Measurements from ENCODE around the gene SLC25A20.
"Not testable (repeated sequence)": the region's sequence is repeated elsewhere in the genome, so short reads cannot be mapped to it uniquely, and the experiment has no call there.

Gene SLC25A20

GRCh38 chr3:48845170-48845569 lies 53.5 kb downstream of the SLC25A20 start:
- DNase-seq = no peak

- no peak for DNase-seq
These were observed 61.5 kb downstream of the SLC25A20 start for GRCh38 chr3:48837163-48837562.

GRCh38 chr3:48835650-48836366 lies 62.9 kb downstream of the SLC25A20 start:
- no peak for DNase-seq

GRCh38 chr3:48832684-48833083 lies 66.0 kb downstream of the SLC25A20 start:
- DNase-seq = no peak

- DNase-seq = no peak
These were observed 68.0 kb downstream of the SLC25A20 start for GRCh38 chr3:48830715-48831114.

GRCh38 chr3:48829525-48829924 lies 69.2 kb downstream of the SLC25A20 start:
- DNase-seq = not testable (repeated sequence)

- DNase-seq = not testable (repeated sequence)
These were observed 70.8 kb downstream of the SLC25A20 start for GRCh38 chr3:48827874-48828273.

GRCh38 chr3:48826451-48826850 lies 72.2 kb downstream of the SLC25A20 start:
- peak; percentile 12 for DNase-seq

GRCh38 chr3:48820612-48821324 lies 77.9 kb downstream of the SLC25A20 start:
- DNase-seq = no peak

GRCh38 chr3:48819234-48820221 lies 79.2 kb downstream of the SLC25A20 start:
- DNase-seq = no peak

GRCh38 chr3:48811524-48811923 lies 87.2 kb downstream of the SLC25A20 start:
- DNase-seq = no peak

All from hematopoietic multipotent progenitor cell treated with erythropoietin and hydrocortisone succinate and interleukin-3 and kit ligand, for 6 days (in vitro differentiated cells).